Muscle layer of duodenum (tissue), 2 donors: ENCODE measurements around the gene RGPD3.

Source experiments
- H3K27ac ChIP-seq: one replicate; pipeline ENCODE4 v1.7.0; 2013; ENCODE audit warnings: mild to moderate bottlenecking, low read length
- H3K27me3 ChIP-seq: one replicate; pipeline ENCODE4 v1.7.0; 2013; ENCODE audit warnings: low read depth, mild to moderate bottlenecking, control low read depth, low read length
- H3K36me3 ChIP-seq, 2 donors: one replicate each; pipeline ENCODE4 v1.7.0; 2013; ENCODE audit warnings: low read length in 2 of 2, control low read depth in 1 of 2, mild to moderate bottlenecking in 1 of 2; ENCODE audit not compliant: insufficient read depth in 2 of 2, control insufficient read depth in 1 of 2
- H3K4me1 ChIP-seq, 2 donors: one replicate each; pipeline ENCODE4 v1.7.0; 2013; ENCODE audit warnings: low read length in 2 of 2, mild to moderate bottlenecking in 2 of 2, control low read depth in 1 of 2, moderate library complexity in 1 of 2; ENCODE audit not compliant: insufficient read depth in 2 of 2, control insufficient read depth in 1 of 2
- H3K4me3 ChIP-seq, 2 donors: one replicate each; pipeline ENCODE4 v1.7.0; 2013; ENCODE audit warnings: low read length in 2 of 2, low read depth in 1 of 2, mild to moderate bottlenecking in 1 of 2
- H3K9me3 ChIP-seq, 2 donors: one replicate each; pipeline ENCODE4 v1.7.0; 2013; ENCODE audit warnings: low read length in 2 of 2, control low read depth in 1 of 2, mild to moderate bottlenecking in 1 of 2; ENCODE audit not compliant: control insufficient read depth in 1 of 2
- donor health status: healthy.

RGPD3 gene

DNA sequence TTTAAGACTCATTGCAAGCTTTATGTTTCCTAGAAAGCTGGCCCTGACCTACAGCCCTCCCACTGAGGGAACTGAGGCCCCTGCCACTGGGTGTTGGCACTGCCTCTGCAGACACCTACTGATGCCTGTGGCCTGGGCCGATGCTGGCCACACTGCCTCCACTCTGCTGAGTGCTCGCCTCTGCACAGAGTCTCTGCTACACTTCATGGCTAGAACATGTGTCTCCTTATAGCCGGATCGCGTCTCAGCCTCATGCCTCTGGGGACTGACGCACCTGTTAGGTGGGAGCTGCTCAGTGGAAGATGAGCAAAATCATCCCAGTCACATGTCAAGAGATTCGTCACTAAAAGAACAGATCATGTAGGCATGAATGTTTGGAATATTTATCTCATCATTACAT, 108.7 kb downstream of the RGPD3 start:
- H3K36me3 ChIP-seq, result no peaks in the 10 kb centered on the region
- no peaks in the 10 kb centered on the region for H3K9me3 ChIP-seq
- H3K4me3 ChIP-seq, result no peak overlapping the region
- peaks cover 0 to 7% of the 10 kb centered on the region in 2 donors for H3K4me1 ChIP-seq
- H3K27me3 ChIP-seq, result no peaks in the 10 kb centered on the region
- no peak overlapping the region for H3K27ac ChIP-seq

DNA sequence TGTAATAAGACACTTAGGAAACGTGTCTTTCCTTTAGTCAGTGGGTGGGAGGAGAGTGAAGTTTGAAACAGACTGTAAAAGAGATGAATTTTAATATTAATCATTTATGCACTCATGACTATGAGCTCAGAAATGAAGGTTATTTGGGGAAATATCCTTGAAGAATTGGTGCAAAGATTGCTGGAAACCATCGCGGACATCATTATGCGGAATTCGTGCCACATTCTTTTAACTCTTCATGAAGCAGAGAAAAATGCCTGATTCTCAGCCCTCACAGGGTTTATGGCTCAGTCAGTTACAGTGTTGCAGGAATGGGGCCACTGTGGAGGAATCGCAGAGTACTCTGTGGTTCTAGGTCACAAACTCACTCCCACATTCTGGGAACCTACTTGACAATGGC, 109.7 kb downstream of the RGPD3 start:
- peaks cover 0 to 7% of the 10 kb centered on the region in 2 donors for H3K4me1 ChIP-seq
- H3K9me3 ChIP-seq, result no peaks in the 10 kb centered on the region
- no peak overlapping the region for H3K27ac ChIP-seq
- H3K27me3 ChIP-seq, result no peaks in the 10 kb centered on the region
- no peak overlapping the region for H3K4me3 ChIP-seq
- H3K36me3 ChIP-seq, result no peaks in the 10 kb centered on the region

GRCh38 chr2:106358081-106358480, 110.1 kb downstream of the RGPD3 start:
- no peaks in the 10 kb centered on the region for H3K36me3 ChIP-seq
- peaks cover 0 to 7% of the 10 kb centered on the region in 2 donors for H3K4me1 ChIP-seq
- no peak overlapping the region for H3K4me3 ChIP-seq
- no peak overlapping the region for H3K27ac ChIP-seq
- no peaks in the 10 kb centered on the region for H3K27me3 ChIP-seq
- H3K9me3 ChIP-seq, result no peaks in the 10 kb centered on the region

DNA sequence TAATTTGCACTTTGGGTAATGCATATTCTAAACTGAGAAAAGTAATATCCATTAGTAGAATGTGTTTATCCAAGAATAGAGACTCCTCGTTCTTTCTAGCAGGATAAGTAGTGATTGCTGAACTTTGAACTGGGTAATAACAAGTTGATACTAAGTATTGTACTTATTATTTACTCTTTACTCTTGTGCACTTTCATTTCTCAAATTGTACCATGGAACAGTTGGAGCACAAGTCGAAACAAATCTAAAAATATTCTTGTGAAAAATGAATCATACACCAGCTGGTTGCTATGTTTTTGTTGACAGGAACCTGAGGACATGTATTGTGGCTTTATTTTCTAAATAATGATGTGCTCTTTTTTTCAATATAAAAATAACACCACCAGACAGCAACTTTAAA, 111.9 kb downstream of the RGPD3 start:
- Histone ChIP-seq H3K27me3 (no peaks in the 10 kb centered on the region), H3K9me3 (no peaks in the 10 kb centered on the region), H3K27ac (peak overlapping the region; percentile 32), H3K4me3 (no peak overlapping the region), H3K4me1 (peaks cover 0 to 7% of the 10 kb centered on the region in 2 donors), H3K36me3 (no peaks in the 10 kb centered on the region)

- H3K36me3 ChIP-seq, result no peaks in the 10 kb centered on the region
- H3K9me3 ChIP-seq, result no peaks in the 10 kb centered on the region
- H3K27ac ChIP-seq, result no peak overlapping the region
- no peaks in the 10 kb centered on the region for H3K27me3 ChIP-seq
- H3K4me3 ChIP-seq, result no peak overlapping the region
- peaks cover 0 to 7% of the 10 kb centered on the region in 2 donors for H3K4me1 ChIP-seq
Measured at GRCh38 chr2:106353676-106354075, 114.5 kb downstream of the RGPD3 start.

DNA sequence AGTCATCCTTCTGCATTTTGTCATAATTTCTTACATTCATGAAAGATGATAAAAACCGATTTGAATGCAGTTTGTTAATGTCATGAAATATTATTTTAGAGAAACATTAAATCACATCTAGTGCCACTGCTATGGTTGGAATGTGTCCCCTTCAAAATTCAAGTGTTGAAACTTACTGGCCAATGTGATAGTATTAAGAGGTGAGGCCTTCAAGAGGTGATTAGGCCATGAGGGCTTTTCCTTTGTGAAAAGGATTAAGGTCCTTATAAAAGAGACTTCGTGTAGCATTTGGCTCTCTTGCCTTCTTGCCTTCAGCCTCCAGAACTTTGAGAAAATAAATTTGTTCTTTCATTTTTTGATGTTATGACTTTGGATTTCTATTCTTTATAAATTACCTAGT, 117.2 kb downstream of the RGPD3 start:
- H3K27ac ChIP-seq, result no peak overlapping the region
- no peaks in the 10 kb centered on the region for H3K27me3 ChIP-seq
- H3K36me3 ChIP-seq, result no peaks in the 10 kb centered on the region
- no peak overlapping the region for H3K4me3 ChIP-seq
- no peaks in the 10 kb centered on the region for H3K9me3 ChIP-seq
- H3K4me1 ChIP-seq, result no peaks in the 10 kb centered on the region

DNA sequence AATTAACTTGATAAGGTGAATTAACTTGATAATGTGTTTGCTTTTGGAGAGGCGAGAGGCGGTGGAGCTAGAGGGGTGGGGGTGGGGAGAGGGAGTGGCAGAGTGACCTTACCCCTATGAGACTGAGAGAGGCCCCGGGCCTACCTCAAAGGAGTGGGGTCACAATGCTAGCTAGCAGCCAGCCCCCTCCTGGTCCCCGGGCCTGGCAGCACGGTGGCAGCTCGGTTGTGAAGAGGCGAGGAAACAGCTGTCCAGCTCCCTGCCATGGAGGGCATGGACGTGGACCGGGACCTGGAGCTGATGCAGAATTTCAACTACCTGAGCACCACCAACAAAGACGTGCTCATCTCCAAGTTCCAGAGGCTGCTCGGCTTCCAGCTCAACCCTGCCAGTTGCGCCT, 123.9 kb downstream of the RGPD3 start:
- H3K9me3 ChIP-seq, result no peaks in the 10 kb centered on the region
- H3K27ac ChIP-seq, result no peak overlapping the region
- H3K4me1 ChIP-seq, result no peaks in the 10 kb centered on the region
- H3K27me3 ChIP-seq, result no peaks in the 10 kb centered on the region
- no peak overlapping the region for H3K4me3 ChIP-seq
- no peaks in the 10 kb centered on the region for H3K36me3 ChIP-seq

GRCh38 chr2:106343274-106343673, 124.9 kb downstream of the RGPD3 start:
- Histone ChIP-seq H3K4me3 (no peak overlapping the region), H3K4me1 (no peaks in the 10 kb centered on the region), H3K27ac (no peak overlapping the region), H3K36me3 (no peaks in the 10 kb centered on the region), H3K9me3 (no peaks in the 10 kb centered on the region), H3K27me3 (no peaks in the 10 kb centered on the region)

- Histone ChIP-seq H3K27me3 (no peaks in the 10 kb centered on the region), H3K4me3 (no peak overlapping the region), H3K4me1 (no peaks in the 10 kb centered on the region), H3K9me3 (no peaks in the 10 kb centered on the region), H3K36me3 (no peaks in the 10 kb centered on the region), H3K27ac (no peak overlapping the region)
Measured at GRCh38 chr2:106342831-106343251, 125.4 kb downstream of the RGPD3 start.

DNA sequence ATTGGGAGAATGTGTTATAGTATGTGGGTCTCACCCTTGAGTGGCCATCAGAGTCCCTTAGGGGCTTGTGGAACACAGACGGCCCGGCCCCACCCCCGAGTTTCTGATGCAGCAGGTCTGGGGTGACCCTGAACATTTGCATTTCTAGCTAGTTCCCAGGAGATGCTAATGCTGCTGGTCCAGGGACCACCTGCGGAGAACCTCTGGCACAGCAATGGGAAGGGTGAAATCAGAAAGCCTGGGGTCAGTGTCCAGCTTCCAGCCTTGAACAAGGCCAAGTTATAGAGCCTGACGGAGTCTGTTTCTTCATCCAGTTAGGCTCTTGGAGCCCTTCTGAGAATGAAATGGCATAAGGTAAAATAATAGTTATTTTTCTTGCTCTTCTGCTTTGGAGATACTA, 126.5 kb downstream of the RGPD3 start:
- H3K36me3 ChIP-seq, result no peaks in the 10 kb centered on the region
- H3K9me3 ChIP-seq, result no peaks in the 10 kb centered on the region
- H3K27me3 ChIP-seq, result no peaks in the 10 kb centered on the region
- H3K4me1 ChIP-seq, result no peaks in the 10 kb centered on the region
- H3K4me3 ChIP-seq, result no peak overlapping the region
- H3K27ac ChIP-seq, result no peak overlapping the region
